H1 (cell line): ENCODE measurements around the gene PHLDA1. TPM values are rescaled to one million over a fixed set of nuclear protein-coding genes. Genes with fewer than 3 reads are reported as not detected.

ENCODE experiments used
- CTCF ChIA-PET: fragments of 300-600 bp; sonication (Branson Sonifier 250); formaldehyde crosslinking; loops from one replicate; lab custom pipeline; 2021; ENCODE audit not compliant: partially characterized antibody; lab: Charles Lee
- POLR2A ChIA-PET: fragments of 300-600 bp; sonication (Branson Sonifier 250); formaldehyde crosslinking; loops from one replicate; lab custom pipeline; 2021; ENCODE audit warnings: inconsistent platforms; ENCODE audit not compliant: partially characterized antibody; lab: Charles Lee
- DNase-seq, 2 experiments: peaks; one replicate each; pipeline versions ENCODE4 v3.0.0 to v3.0.0-alpha.2; 2010 to 2022; ENCODE audit warnings: low spot score in 2 of 2, low read depth in 1 of 2, mixed read lengths in 1 of 2
- FAIRE-seq: peaks from 2 replicates; lab custom pipeline; 2011; peaks lifted over from hg19 to GRCh38; lab: Jason Lieb, UNC
- H2AFZ ChIP-seq: 2 replicates; pipeline ENCODE4 v1.8.1; 2012; ENCODE audit warnings: low read length, inconsistent platforms
- H2AK5ac ChIP-seq: 2 replicates; pipeline ENCODE4 v1.6.1; 2013; ENCODE audit warnings: low read depth, low read length
- H2BK120ac ChIP-seq: replicated peaks from 2 replicates; pipeline ENCODE3; 2013; ENCODE audit warnings: low read depth, low read length, inconsistent platforms
- H2BK12ac ChIP-seq: 2 replicates; pipeline ENCODE4 v1.6.1; 2013; ENCODE audit warnings: low read depth, low read length
- H2BK15ac ChIP-seq: 2 replicates; pipeline ENCODE4 v1.6.1; 2013; ENCODE audit warnings: low read length
- H2BK20ac ChIP-seq: 2 replicates; pipeline ENCODE4 v1.6.1; 2013; ENCODE audit warnings: low read length
- H2BK5ac ChIP-seq: 2 replicates; pipeline ENCODE4 v1.6.1; 2013; ENCODE audit warnings: low read depth, low read length
- H3K14ac ChIP-seq: 2 replicates; pipeline ENCODE4 v1.6.1; 2013; ENCODE audit warnings: inconsistent platforms; ENCODE audit not compliant: insufficient read length
- H3K18ac ChIP-seq: 2 replicates; pipeline ENCODE4 v1.6.1; 2013; ENCODE audit warnings: low read length; ENCODE audit errors: extremely low read depth
- H3K23ac ChIP-seq: 2 replicates; pipeline ENCODE4 v1.6.1; 2013; ENCODE audit warnings: inconsistent platforms; ENCODE audit not compliant: insufficient read length
- H3K23me2 ChIP-seq: 2 replicates; pipeline ENCODE4 v1.6.1; 2013; ENCODE audit warnings: low read depth, low read length
- H3K27ac ChIP-seq: 2 replicates; pipeline ENCODE4 v1.6.1; 2011; ENCODE audit warnings: low read depth, low read length, inconsistent platforms
- H3K27me3 ChIP-seq, 4 experiments: replicated peaks in 1 of 4; 1 replicate in 1 of 4; 2 replicates in 3 of 4; pipeline versions ENCODE4 v1.6.1 to v1.8.1; 2011 to 2013; ENCODE audit warnings: low read length in 3 of 4, mild to moderate bottlenecking in 3 of 4, inconsistent platforms in 2 of 4, mixed read lengths in 2 of 4, moderate library complexity in 1 of 4; ENCODE audit not compliant: control insufficient read depth in 3 of 4, insufficient read depth in 3 of 4; ENCODE audit errors: extremely low read depth in 1 of 4
- H3K36me3 ChIP-seq, 4 experiments: 2 replicates each; pipeline versions ENCODE4 v1.6.1 to v1.8.1; 2011 to 2013; ENCODE audit warnings: mild to moderate bottlenecking in 4 of 4, low read length in 3 of 4, moderate library complexity in 2 of 4, control low read depth in 1 of 4, inconsistent platforms in 1 of 4; ENCODE audit not compliant: insufficient read depth in 4 of 4, control insufficient read depth in 2 of 4
- H3K4ac ChIP-seq: replicated peaks from 2 replicates; pipeline ENCODE3; 2013; ENCODE audit warnings: low read length, low read depth, mixed read lengths, inconsistent platforms; ENCODE audit not compliant: insufficient read length
- H3K4me1 ChIP-seq, 4 experiments: replicated peaks in 1 of 4; 1 replicate in 1 of 4; 2 replicates in 3 of 4; pipeline versions ENCODE4 v1.6.1 to v1.8.1; 2011 to 2013; ENCODE audit warnings: low read length in 3 of 4, inconsistent platforms in 2 of 4, mixed read lengths in 1 of 4; ENCODE audit not compliant: insufficient read depth in 4 of 4, control insufficient read depth in 3 of 4
- H3K4me2 ChIP-seq, 2 experiments: 2 replicates each; pipeline versions ENCODE4 v1.6.1 to v1.8.1; 2011 to 2013; ENCODE audit warnings: low read depth in 2 of 2, low read length in 2 of 2, control low read depth in 1 of 2, inconsistent platforms in 1 of 2, mild to moderate bottlenecking in 1 of 2; ENCODE audit not compliant: insufficient read depth in 1 of 2
- H3K4me3 ChIP-seq, 4 experiments: fragments of 200-600, 300-600 bp in 1 of 4; sonication (generic), shearing (Covaris generic), sonication (Bioruptor Twin) in 1 of 4; 2 replicates each; pipeline versions ENCODE4 v1.5.1 to v1.8.1; 2011 to 2016; ENCODE audit warnings: low read length in 4 of 4, low read depth in 3 of 4, control low read depth in 2 of 4, inconsistent platforms in 2 of 4, mild to moderate bottlenecking in 2 of 4, mixed read lengths in 1 of 4, moderate library complexity in 1 of 4; ENCODE audit not compliant: insufficient read depth in 2 of 4; ENCODE audit errors: extremely low read depth in 1 of 4
- H3K56ac ChIP-seq: replicated peaks from 2 replicates; pipeline ENCODE3; 2013; ENCODE audit warnings: low read depth, mild to moderate bottlenecking, mixed read lengths, low read length, inconsistent platforms; ENCODE audit not compliant: insufficient read length
- H3K79me1 ChIP-seq: 2 replicates; pipeline ENCODE4 v1.6.1; 2013; ENCODE audit warnings: low read depth, low read length, control low read depth
- H3K79me2 ChIP-seq, 2 experiments: 2 replicates each; pipeline versions ENCODE4 v1.6.1 to v1.8.1; 2012 to 2013; ENCODE audit warnings: low read length in 2 of 2, mild to moderate bottlenecking in 2 of 2, inconsistent platforms in 1 of 2; ENCODE audit not compliant: insufficient read depth in 2 of 2, control insufficient read depth in 1 of 2
- H3K9ac ChIP-seq, 4 experiments: replicated peaks in 1 of 4; 1 replicate in 1 of 4; 2 replicates in 3 of 4; pipeline versions ENCODE4 v1.6.1 to v1.8.1; 2011 to 2013; ENCODE audit warnings: low read depth in 3 of 4, low read length in 3 of 4, control low read depth in 2 of 4, mild to moderate bottlenecking in 2 of 4, moderate library complexity in 2 of 4, inconsistent platforms in 1 of 4; ENCODE audit errors: extremely low read depth in 1 of 4
- H3K9me3 ChIP-seq, 2 experiments: 2 replicates each; pipeline versions ENCODE4 v1.6.1 to v1.8.1; 2012 to 2013; ENCODE audit warnings: mild to moderate bottlenecking in 2 of 2, moderate library complexity in 2 of 2, control low read depth in 1 of 2, inconsistent platforms in 1 of 2, low read depth in 1 of 2, low read length in 1 of 2, mixed read lengths in 1 of 2; ENCODE audit not compliant: insufficient read depth in 2 of 2
- H4K20me1 ChIP-seq, 2 experiments: replicated peaks in 1 of 2; 2 replicates each; pipeline versions ENCODE3 to v1.8.1; 2011 to 2013; ENCODE audit warnings: inconsistent platforms in 2 of 2, low read length in 2 of 2, mild to moderate bottlenecking in 1 of 2; ENCODE audit not compliant: insufficient read depth in 2 of 2, control insufficient read depth in 1 of 2
- H4K5ac ChIP-seq: 2 replicates; pipeline ENCODE4 v1.6.1; 2013; ENCODE audit warnings: low read length, low read depth, mixed read lengths, inconsistent platforms; ENCODE audit not compliant: insufficient read length
- H4K8ac ChIP-seq: 2 replicates; pipeline ENCODE4 v1.8.0; 2013; ENCODE audit warnings: mild to moderate bottlenecking, moderate library complexity, low read length, inconsistent platforms; ENCODE audit not compliant: insufficient read depth; ENCODE audit errors: extremely low read depth
- H4K91ac ChIP-seq: replicated peaks from 2 replicates; pipeline ENCODE3; 2013; ENCODE audit warnings: low read length, mixed read lengths, inconsistent platforms; ENCODE audit not compliant: insufficient read length
- EZH2 ChIP-seq: fragments of 200-600 bp; sonication (generic); IDR thresholded peaks from 2 replicates; pipeline ENCODE4 v1.7.1; 2012; ENCODE audit warnings: low read depth, mild to moderate bottlenecking, moderate library complexity, low read length, inconsistent platforms; ENCODE audit not compliant: severe bottlenecking
- POLR2AphosphoS5 ChIP-seq: IDR thresholded peaks from 2 replicates; pipeline ENCODE4 v1.6.1; 2011; ENCODE audit warnings: low read depth, low read length
- WGBS, 2 experiments: shearing (Covaris generic) in 1 of 2; methylation state at CpG; one replicate each; pipeline versions ENCODE4 v1.1.6 to v1.1.7; 2013 to 2015; ENCODE audit warnings: low lambda C conversion rate in 2 of 2, mixed read lengths in 2 of 2, inconsistent platforms in 1 of 2, low coverage in 1 of 2, missing lambda C conversion rate in 1 of 2; ENCODE audit not compliant: insufficient replicate concordance in 2 of 2, insufficient coverage in 1 of 2, insufficient read length in 1 of 2; ENCODE audit errors: extremely low coverage in 1 of 2, missing lambda C conversion rate in 1 of 2; 5-methylcytosine and 5-hydroxymethylcytosine counted together
- polyA plus RNA-seq, 7 experiments: library from polyadenylated mRNA; depleted of rRNA in 3 of 7; stranded (reverse) in 5 of 7; unstranded in 2 of 7; fragments of >200 nt in 5 of 7; fragments of 200-250 nt in 2 of 7; gene quantifications; 1 replicate in 5 of 7; 2 replicates in 1 of 7; 4 replicates in 1 of 7; pipeline versions ENCODE4 v1.2.1 to v1.2.3, GENCODE V29; 2011 to 2013; ENCODE audit warnings: missing spikeins in 2 of 7, mixed read lengths in 2 of 7
- total RNA-seq: library from RNA; stranded (reverse); fragmentation: NEBNext Ultra II Directional; extraction: Animal tissue kit (Norgen Biotek cat#: 25700); gene quantifications from 2 replicates; pipeline ENCODE4 v1.2.1, GENCODE V29; 2021

The PHLDA1 gene
- total and polyA plus RNA-seq, 2 of the 8 experiments (the other 6 are each of a cell fraction or from before 2014, with no cell fraction given): 18.9 to 19.4 TPM

DNA sequence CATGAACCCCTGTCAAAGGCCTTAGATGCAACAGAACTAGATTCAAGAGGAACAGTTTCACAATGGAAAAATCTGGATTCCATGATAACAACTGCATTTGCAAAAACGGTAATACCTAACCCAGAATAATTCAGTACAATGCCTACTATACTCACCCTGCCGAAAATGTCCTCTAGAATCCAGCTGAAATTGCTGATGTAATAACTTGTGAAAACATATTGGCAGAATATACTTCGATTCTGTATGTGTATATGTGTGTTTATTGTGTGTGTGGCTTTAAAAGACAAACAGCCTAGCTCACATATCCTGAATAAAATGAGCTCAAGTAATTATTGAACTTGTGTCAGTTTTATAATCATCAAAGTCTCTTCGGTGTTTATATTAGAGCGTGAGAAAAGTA lies 46.0 kb downstream of the PHLDA1 start:
- Histone ChIP-seq H3K4me1 (peaks cover 0 to 3% (median 0%) of the 10 kb centered on the region in 4 experiments; a peak in 1 of 7 replicates), H2BK15ac (no peak overlapping the region), H3K27ac (no peak overlapping the region), H2BK20ac (no peak overlapping the region), H3K79me2 (no peaks in the 10 kb centered on the region), H4K20me1 (no peaks in the 10 kb centered on the region), H3K9ac (no peak overlapping the region), H3K4me3 (no peak overlapping the region), H3K27me3 (no peaks in the 10 kb centered on the region), H2AFZ (no peak overlapping the region), H3K23ac (no peak overlapping the region), H4K91ac (no peak overlapping the region), H3K23me2 (no peaks in the 10 kb centered on the region), H3K79me1 (no peaks in the 10 kb centered on the region), H2BK120ac (no peak overlapping the region), H3K18ac (no peak overlapping the region), H4K8ac (no peak overlapping the region), H4K5ac (no peak overlapping the region), H3K4me2 (no peak overlapping the region), H3K36me3 (no peaks in the 10 kb centered on the region), H3K9me3 (no peaks in the 10 kb centered on the region), H2BK12ac (no peak overlapping the region), H2AK5ac (no peak overlapping the region), H2BK5ac (no peak overlapping the region), H3K56ac (no peak overlapping the region), H3K4ac (no peak overlapping the region), H3K14ac (no peak overlapping the region)
- DNase-seq (no peak), FAIRE-seq (no peak)
- TF ChIP-seq EZH2 (no peak), POLR2AphosphoS5 (no peak)
- ChIA-PET CTCF (interaction anchor here (0.7 to 1.1 kb wide), 3 partner anchors 8 to 662 kb away, joined by 3 to 4 read pairs (median 4); no protein-coding TSS in a partner anchor), POLR2A (no interaction called here)
- WGBS, 2 experiments: 89% methylated on average over 5 of the region's 5 CpGs; no CpG with 5 or more reads in 1 of the 2 experiments
